Activated CD4-positive, alpha-beta memory T cell treated with anti-CD3 and anti-CD28 coated beads for 36 hours (primary cell): ENCODE measurements around the gene KIF3A. TPM values are rescaled to one million over a fixed set of nuclear protein-coding genes. Genes with fewer than 3 reads are reported as not detected.

Experiments
- CTCF ChIA-PET: fragments of 350-600 bp; sonication (Branson Sonifier 250); formaldehyde crosslinking; loops from one replicate; lab custom pipeline; 2021; ENCODE audit warnings: antibody characterized with exemption, inconsistent platforms; lab: Charles Lee
- POLR2A ChIA-PET: fragments of 350-600 bp; sonication (Branson Sonifier 250); formaldehyde crosslinking; loops from one replicate; lab custom pipeline; 2021; ENCODE audit warnings: antibody characterized with exemption; lab: Charles Lee
- DNase-seq: peaks from one replicate; pipeline ENCODE4 v3.0.0-alpha.2; 2020
- H3K27ac Mint-ChIP-seq: one replicate; pipeline ENCODE4 v1.8.0; 2021; ENCODE audit warnings: mixed read lengths
- H3K27me3 Mint-ChIP-seq: one replicate; pipeline ENCODE4 v1.8.0; 2021; ENCODE audit warnings: mixed read lengths
- H3K36me3 Mint-ChIP-seq: one replicate; pipeline ENCODE4 v1.8.0; 2021; ENCODE audit warnings: mixed read lengths
- H3K4me1 Mint-ChIP-seq: one replicate; pipeline ENCODE4 v1.8.0; 2021; ENCODE audit warnings: low read depth, mixed read lengths
- H3K4me3 Mint-ChIP-seq: one replicate; pipeline ENCODE4 v1.8.0; 2021; ENCODE audit warnings: mild to moderate bottlenecking, mixed read lengths
- H3K9me3 Mint-ChIP-seq: one replicate; pipeline ENCODE4 v1.8.0; 2021; ENCODE audit warnings: mixed read lengths
- intact Hi-C: fragments of 100-400 bp; cut with micrococcal nuclease; formaldehyde crosslinking; loops from one replicate; pipeline ENCODE4 v1.15.1; 2023
- total RNA-seq, 2 experiments: library from RNA; stranded (reverse); gene quantifications; one replicate each; pipeline ENCODE4 v1.2.3, GENCODE V29; 2021

KIF3A gene
- total RNA-seq, 2 experiments from 2014 or later, result 12.1 to 16.1 TPM

GRCh38 chr5:132760049-132760420 lies 22.7 kb upstream of the KIF3A start:
- Mint-ChIP-seq H3K36me3 (peaks cover 9% of the 10 kb centered on the region), H3K9me3 (no peaks in the 10 kb centered on the region), H3K4me3 (no peak overlapping the region), H3K27ac (no peak overlapping the region), H3K4me1 (peaks cover 2% of the 10 kb centered on the region), H3K27me3 (no peaks in the 10 kb centered on the region)
- CTCF ChIA-PET, result no interaction called here
- no peak for DNase-seq
- intact Hi-C loops, result no loop called here
- POLR2A ChIA-PET, result no interaction called here

- CTCF ChIA-PET, result no interaction called here
- Mint-ChIP-seq H3K4me1 (peaks cover 8% of the 10 kb centered on the region), H3K27ac (no peak overlapping the region), H3K9me3 (no peaks in the 10 kb centered on the region), H3K4me3 (no peak overlapping the region), H3K27me3 (no peaks in the 10 kb centered on the region), H3K36me3 (peaks cover 9% of the 10 kb centered on the region)
- POLR2A ChIA-PET, result no interaction called here
- intact Hi-C loops, result no loop called here
- DNase-seq, result peak; percentile 6
These were observed 22.0 kb upstream of the KIF3A start for GRCh38 chr5:132759114-132760048.

DNA sequence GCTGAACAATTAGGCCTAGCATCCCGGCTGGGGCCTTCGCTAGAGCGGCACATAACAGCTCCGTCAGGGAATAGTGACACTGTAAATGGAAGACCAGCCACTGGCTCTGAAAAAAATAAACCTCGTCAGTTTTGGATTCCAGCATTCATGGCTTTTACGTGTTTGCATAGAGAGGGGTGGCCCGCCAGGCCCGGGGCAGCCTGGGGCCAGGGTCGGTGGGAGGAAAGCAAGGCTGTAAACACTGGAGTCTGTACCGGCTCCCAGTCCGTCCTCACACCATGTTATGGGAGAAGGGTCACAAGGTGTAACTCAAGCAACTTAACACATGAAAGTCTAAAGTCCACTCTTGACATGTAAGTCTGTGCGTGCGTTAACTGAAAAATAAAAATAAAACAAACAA lies 21.1 kb upstream of the KIF3A start:
- POLR2A ChIA-PET, result no interaction called here
- intact Hi-C loops, result no loop called here
- Mint-ChIP-seq H3K36me3 (peaks cover 7% of the 10 kb centered on the region), H3K27ac (no peak overlapping the region), H3K4me3 (no peak overlapping the region), H3K4me1 (peaks cover 10% of the 10 kb centered on the region), H3K9me3 (no peaks in the 10 kb centered on the region), H3K27me3 (no peaks in the 10 kb centered on the region)
- CTCF ChIA-PET, result no interaction called here
- no peak for DNase-seq

DNA sequence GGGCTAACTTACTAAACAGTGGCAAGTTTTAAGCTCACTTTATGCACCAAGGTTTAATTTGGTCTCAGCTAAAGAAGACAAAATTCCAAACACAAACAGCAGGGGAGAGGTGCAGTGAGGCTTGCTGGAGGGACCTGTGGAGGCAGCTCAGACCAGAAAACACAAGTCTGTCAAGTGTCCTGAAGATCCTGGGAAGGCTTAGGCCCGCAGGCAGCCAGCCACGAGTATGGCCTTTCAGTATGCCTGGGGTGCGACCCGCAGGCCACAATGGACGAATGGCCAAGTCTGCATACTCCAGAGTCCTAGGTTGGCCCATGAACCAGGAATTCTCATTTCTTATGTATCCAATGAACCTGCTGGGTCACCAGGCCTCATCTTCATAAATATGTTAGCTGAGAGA lies 19.2 kb upstream of the KIF3A start:
- ChIA-PET CTCF (interaction anchor here (1.1 to 1.2 kb wide), 2 partner anchors 19 to 41 kb away, joined by 4 to 5 read pairs; no protein-coding TSS in a partner anchor), POLR2A (no interaction called here)
- Mint-ChIP-seq H3K27me3 (no peaks in the 10 kb centered on the region), H3K27ac (no peak overlapping the region), H3K4me1 (peaks cover 18% of the 10 kb centered on the region), H3K36me3 (peaks cover 8% of the 10 kb centered on the region), H3K9me3 (no peaks in the 10 kb centered on the region), H3K4me3 (no peak overlapping the region)
- intact Hi-C loops, result no loop called here
- DNase-seq, result no peak

DNA sequence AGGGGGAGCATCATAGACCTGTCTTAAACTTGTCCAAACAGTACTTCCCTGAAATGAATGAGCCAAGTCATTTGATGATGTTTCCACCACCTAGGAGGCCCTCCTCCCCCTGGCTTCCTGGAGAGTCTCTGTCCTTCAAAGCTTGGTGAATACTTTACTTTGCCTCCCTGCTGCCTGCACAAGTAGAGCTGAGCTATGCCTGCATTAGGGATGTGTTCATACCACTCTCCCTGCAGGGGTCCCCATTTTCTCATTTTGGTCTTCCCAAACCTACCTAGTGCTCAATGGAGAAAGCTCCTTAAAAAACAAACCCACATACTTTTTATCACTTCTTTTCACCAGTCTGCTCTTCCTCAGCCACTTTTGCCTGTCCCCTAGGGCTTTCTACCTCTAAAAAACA lies 17.6 kb upstream of the KIF3A start:
- ChIA-PET POLR2A (interaction anchor here (0.6 to 1.4 kb wide), 3 partner anchors 9 to 275 kb away, joined by 3 read pairs; no protein-coding TSS in a partner anchor), CTCF (interaction anchor here (0.6 to 4.1 kb wide), 6 partner anchors 10 to 229 kb away, joined by 3 to 22 read pairs (median 4); no protein-coding TSS in a partner anchor)
- Mint-ChIP-seq H3K9me3 (no peaks in the 10 kb centered on the region), H3K27me3 (no peaks in the 10 kb centered on the region), H3K4me3 (no peak overlapping the region), H3K27ac (peak overlapping the region; percentile 7), H3K36me3 (peaks cover 8% of the 10 kb centered on the region), H3K4me1 (peaks cover 32% of the 10 kb centered on the region)
- intact Hi-C loops, result loop anchor here (5.0 kb wide), 1 partner anchor 93 kb away; no protein-coding TSS in a partner anchor
- DNase-seq, result peak; percentile 41

DNA sequence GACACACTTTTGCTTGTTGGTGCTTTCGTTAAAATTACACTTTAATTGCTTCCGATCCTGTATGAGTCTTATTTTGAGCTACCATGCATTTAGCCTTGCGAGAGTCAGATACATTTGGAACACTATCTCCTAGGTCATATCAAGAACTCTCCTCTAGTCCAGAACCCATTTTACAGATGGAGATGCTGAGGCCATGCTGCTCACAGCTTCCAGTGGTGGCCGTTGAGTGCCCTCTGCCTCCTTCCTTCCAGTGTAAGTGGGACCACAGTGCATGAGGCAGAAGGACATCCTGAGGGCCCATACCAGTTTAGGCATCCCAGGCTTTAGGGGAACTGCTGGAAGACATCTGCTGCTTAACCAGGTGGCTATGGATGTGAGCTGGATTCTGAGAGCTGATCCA lies 16.8 kb upstream of the KIF3A start:
- peak; percentile 6 for DNase-seq
- Mint-ChIP-seq H3K4me3 (no peak overlapping the region), H3K36me3 (peaks cover 8% of the 10 kb centered on the region), H3K27me3 (no peaks in the 10 kb centered on the region), H3K9me3 (no peaks in the 10 kb centered on the region), H3K4me1 (peaks cover 38% of the 10 kb centered on the region), H3K27ac (no peak overlapping the region)
- POLR2A ChIA-PET, result interaction anchor here (1.4 kb wide), 1 partner anchor 9 kb away, joined by 3 read pairs; no protein-coding TSS in a partner anchor
- intact Hi-C loops, result loop anchor here (5.0 kb wide), 1 partner anchor 92 kb away; no protein-coding TSS in a partner anchor
- CTCF ChIA-PET, result interaction anchor here (1.3 to 4.1 kb wide), 3 partner anchors 17 to 67 kb away, joined by 4 to 22 read pairs (median 11); partner anchors contain the start of gene KIF3A

- Mint-ChIP-seq H3K36me3 (peaks cover 8% of the 10 kb centered on the region), H3K4me3 (no peak overlapping the region), H3K9me3 (no peaks in the 10 kb centered on the region), H3K4me1 (peaks cover 38% of the 10 kb centered on the region), H3K27me3 (no peaks in the 10 kb centered on the region), H3K27ac (no peak overlapping the region)
- ChIA-PET CTCF (interaction anchor here (0.8 to 4.1 kb wide), 4 partner anchors 16 to 67 kb away, joined by 3 to 22 read pairs (median 8); partner anchors contain the start of genes KIF3A and SEPTIN8), POLR2A (no interaction called here)
- peak; percentile 47 for DNase-seq
- intact Hi-C loops, result loop anchor here (5.0 kb wide), 1 partner anchor 91 kb away; no protein-coding TSS in a partner anchor
These were observed 16.0 kb upstream of the KIF3A start for GRCh38 chr5:132753135-132753987.

GRCh38 chr5:132752581-132753125 lies 15.3 kb upstream of the KIF3A start:
- ChIA-PET POLR2A (interaction anchor here (0.6 to 1.0 kb wide), 2 partner anchors 16 to 139 kb away, joined by 3 read pairs; no protein-coding TSS in a partner anchor), CTCF (interaction anchor here (0.6 to 4.1 kb wide), 6 partner anchors 15 to 109 kb away, joined by 3 to 22 read pairs (median 4); partner anchors contain the start of genes KIF3A and SEPTIN8)
- Mint-ChIP-seq H3K36me3 (peaks cover 8% of the 10 kb centered on the region), H3K9me3 (no peaks in the 10 kb centered on the region), H3K4me1 (peaks cover 38% of the 10 kb centered on the region), H3K27me3 (no peaks in the 10 kb centered on the region), H3K4me3 (no peak overlapping the region), H3K27ac (no peak overlapping the region)
- intact Hi-C loops, result loop anchor here (5.0 kb wide), 1 partner anchor 90 kb away; no protein-coding TSS in a partner anchor
- no peak for DNase-seq

GRCh38 chr5:132751971-132752580 lies 14.7 kb upstream of the KIF3A start:
- POLR2A ChIA-PET, result interaction anchor here (0.6 to 1.0 kb wide), 5 partner anchors 14 to 140 kb away, joined by 3 read pairs; partner anchors contain the start of gene KIF3A
- CTCF ChIA-PET, result interaction anchor here (0.6 to 4.1 kb wide), 5 partner anchors 15 to 225 kb away, joined by 3 to 22 read pairs (median 4); partner anchors contain the start of gene KIF3A
- Mint-ChIP-seq H3K4me3 (no peak overlapping the region), H3K9me3 (no peaks in the 10 kb centered on the region), H3K27ac (no peak overlapping the region), H3K4me1 (peaks cover 38% of the 10 kb centered on the region), H3K27me3 (no peaks in the 10 kb centered on the region), H3K36me3 (peaks cover 8% of the 10 kb centered on the region)
- DNase-seq, result peak; percentile 3
- intact Hi-C loops, result loop anchor here (1.0 to 5.0 kb wide), 4 partner anchors 15 to 111 kb away; partner anchors contain the start of genes KIF3A and SEPTIN8

DNA sequence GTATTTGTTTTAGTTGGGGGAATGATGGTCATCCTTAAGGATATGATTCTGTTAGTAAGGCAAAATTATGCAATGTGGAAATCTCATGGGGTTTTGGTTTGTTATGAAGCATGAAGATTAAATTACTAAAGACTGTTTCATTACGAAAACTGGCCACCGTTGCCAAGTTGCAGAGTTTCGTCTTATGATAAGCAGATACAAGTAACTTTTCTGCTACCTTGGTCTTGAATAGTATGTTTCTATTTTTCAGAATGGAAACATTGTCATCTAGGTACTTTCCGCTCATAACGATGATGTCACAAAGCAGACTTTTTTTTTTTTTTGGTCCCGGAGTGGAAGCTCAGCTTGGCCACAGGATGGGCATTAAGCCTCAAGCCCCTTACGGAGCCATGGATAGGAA lies 14.1 kb upstream of the KIF3A start:
- ChIA-PET CTCF (interaction anchor here (1.2 to 4.1 kb wide), 6 partner anchors 14 to 366 kb away, joined by 3 to 22 read pairs (median 4); partner anchors contain the start of gene KIF3A), POLR2A (interaction anchor here (0.6 to 1.0 kb wide), 3 partner anchors 14 to 111 kb away, joined by 3 read pairs; partner anchors contain the start of gene KIF3A)
- peak overlapping the region; percentile 1 for H3K4me3 Mint-ChIP-seq
- peaks cover 8% of the 10 kb centered on the region for H3K36me3 Mint-ChIP-seq
- H3K27ac Mint-ChIP-seq, result peak overlapping the region; percentile 46
- peak; percentile 77 for DNase-seq
- intact Hi-C loops, result loop anchor here (1.0 to 5.0 kb wide), 4 partner anchors 14 to 110 kb away; partner anchors contain the start of genes KIF3A and SEPTIN8
- no peaks in the 10 kb centered on the region for H3K9me3 Mint-ChIP-seq
- no peaks in the 10 kb centered on the region for H3K27me3 Mint-ChIP-seq
- peaks cover 39% of the 10 kb centered on the region for H3K4me1 Mint-ChIP-seq
